OCI-LY1 (cell line): ENCODE results near the gene CSMD2.

Experiments used
- EZH2 ChIP-seq: fragments of 200-600 bp; sonication (generic), shearing (Covaris generic); IDR thresholded peaks from 2 replicates; pipeline ENCODE4 v1.8.0; 2017; ENCODE audit warnings: borderline replicate concordance, mixed run types, mild to moderate bottlenecking, antibody characterized with exemption, low read length, moderate library complexity, mixed read lengths
- TF ChIP-seq, protein P1 (sequence below): fragments of 200-600 bp; sonication (generic), shearing (Covaris generic); IDR thresholded peaks from 2 replicates; pipeline ENCODE4 v1.5.1; 2017; ENCODE audit warnings: mild to moderate bottlenecking, antibody characterized with exemption, low read length, moderate library complexity, mixed read lengths

DNA sequence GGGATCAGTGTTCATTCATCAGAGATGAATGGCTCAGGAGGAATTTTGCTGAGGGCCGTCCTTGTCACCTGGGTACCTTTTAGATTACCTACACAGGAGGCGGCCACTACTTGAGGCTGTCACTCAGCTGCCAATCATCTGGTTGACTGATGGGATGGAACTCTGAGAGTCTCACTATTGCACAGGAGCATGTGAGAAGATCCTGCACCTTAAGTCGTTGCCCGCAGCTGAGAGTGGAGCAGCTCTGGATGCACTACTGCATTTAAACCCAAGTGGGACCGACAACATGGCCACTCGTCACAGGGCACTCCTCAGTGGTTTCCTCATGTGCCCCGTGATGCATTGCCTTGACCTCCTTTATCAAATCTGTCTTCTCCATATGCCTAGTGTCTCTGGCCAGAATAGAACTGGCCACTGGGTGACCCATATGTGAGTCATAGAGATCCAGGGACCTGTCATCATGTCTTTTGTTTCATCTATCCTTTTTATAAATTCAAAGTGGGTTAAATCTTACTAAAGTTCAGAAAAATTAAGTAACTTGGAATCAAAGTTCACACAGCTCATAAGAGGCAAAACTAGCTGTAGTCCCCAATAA lies 527.1 kb downstream of the CSMD2 start:
- TF ChIP-seq, protein P1, sequence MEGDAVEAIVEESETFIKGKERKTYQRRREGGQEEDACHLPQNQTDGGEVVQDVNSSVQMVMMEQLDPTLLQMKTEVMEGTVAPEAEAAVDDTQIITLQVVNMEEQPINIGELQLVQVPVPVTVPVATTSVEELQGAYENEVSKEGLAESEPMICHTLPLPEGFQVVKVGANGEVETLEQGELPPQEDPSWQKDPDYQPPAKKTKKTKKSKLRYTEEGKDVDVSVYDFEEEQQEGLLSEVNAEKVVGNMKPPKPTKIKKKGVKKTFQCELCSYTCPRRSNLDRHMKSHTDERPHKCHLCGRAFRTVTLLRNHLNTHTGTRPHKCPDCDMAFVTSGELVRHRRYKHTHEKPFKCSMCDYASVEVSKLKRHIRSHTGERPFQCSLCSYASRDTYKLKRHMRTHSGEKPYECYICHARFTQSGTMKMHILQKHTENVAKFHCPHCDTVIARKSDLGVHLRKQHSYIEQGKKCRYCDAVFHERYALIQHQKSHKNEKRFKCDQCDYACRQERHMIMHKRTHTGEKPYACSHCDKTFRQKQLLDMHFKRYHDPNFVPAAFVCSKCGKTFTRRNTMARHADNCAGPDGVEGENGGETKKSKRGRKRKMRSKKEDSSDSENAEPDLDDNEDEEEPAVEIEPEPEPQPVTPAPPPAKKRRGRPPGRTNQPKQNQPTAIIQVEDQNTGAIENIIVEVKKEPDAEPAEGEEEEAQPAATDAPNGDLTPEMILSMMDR = no peak
- no peak for TF ChIP-seq EZH2
